Testis (tissue), 3 donors: ENCODE data around the gene CADPS. TPM values are rescaled to one million over a fixed set of nuclear protein-coding genes. Genes with fewer than 3 reads are reported as not detected.

Source experiments
- DNase-seq: peaks from one replicate; pipeline ENCODE4 v3.0.0-alpha.2; 2019
- H3K27ac ChIP-seq, 2 donors: fragments of 200-600 bp; sonication (generic); one replicate each; pipeline ENCODE4 v1.5.1; 2019
- H3K27me3 ChIP-seq: fragments of 200-600 bp; sonication (generic); one replicate; pipeline ENCODE4 v1.5.1; 2019
- H3K36me3 ChIP-seq: fragments of 200-600 bp; sonication (generic); one replicate; pipeline ENCODE4 v1.5.1; 2017; ENCODE audit warnings: low read depth; ENCODE audit errors: missing control alignments
- H3K4me1 ChIP-seq: fragments of 200-600 bp; sonication (generic); one replicate; pipeline ENCODE4 v1.5.1; 2019
- H3K4me3 ChIP-seq, 2 donors: fragments of 200-600 bp; sonication (generic); one replicate each; pipeline ENCODE4 v1.5.1; 2017 to 2019
- H3K9me3 ChIP-seq: fragments of 200-600 bp; sonication (generic); one replicate; pipeline ENCODE4 v1.5.1; 2017
- CTCF ChIP-seq, 3 experiments: fragments of 450-650 bp in 2 of 3; fragments of 200-600 bp in 1 of 3; sonication (generic) in 1 of 3; IDR thresholded peaks; one replicate each; pipeline ENCODE4 v1.5.1; 2016 to 2019; ENCODE audit warnings: antibody characterized with exemption in 3 of 3, mild to moderate bottlenecking in 2 of 3, moderate library complexity in 1 of 3
- POLR2A ChIP-seq: fragments of 450-650 bp; IDR thresholded peaks from one replicate; pipeline ENCODE4 v1.6.1; 2017; ENCODE audit warnings: antibody characterized with exemption, mild to moderate bottlenecking, moderate library complexity
- WGBS, 2 donors: methylation state at CpG; one replicate each; pipeline ENCODE4 v1.1.5; 2018; 5-methylcytosine and 5-hydroxymethylcytosine counted together
- intact Hi-C: fragments of 100-400 bp; cut with DNase I; formaldehyde crosslinking; loops from one replicate; pipeline ENCODE4 v1.15.1; 2023; ENCODE audit warnings: low total_unique reads
- polyA plus RNA-seq: library from polyadenylated mRNA; stranded (reverse); fragments of 350-450 nt; fragmentation: Illumina TruSeq; extraction: RNeasy Lipid Tissue Mini Kit (QIAGEN cat#74804); gene quantifications from one replicate; pipeline ENCODE4 v1.2.3, GENCODE V29; 2014; ENCODE audit warnings: low read depth, low replicate concordance; ENCODE audit not compliant: insufficient read depth
- total RNA-seq, 2 donors: library from RNA; depleted of rRNA; stranded (reverse); fragments of >200 nt; gene quantifications; one replicate each; pipeline ENCODE4 v1.2.3, GENCODE V29; 2016

CADPS gene
- total and polyA plus RNA-seq, 3 donors from 2014 or later, result 8.6 to 56.4 (median 21.6) TPM

- DNase-seq, result no peak
- WGBS, 2 donors, result 67 to 69% methylated on average over 13 of the region's 13 CpGs
Observed at GRCh38 chr3:62723166-62723913, 151.9 kb downstream of the CADPS start.

GRCh38 chr3:62722344-62722743 lies 152.9 kb downstream of the CADPS start:
- no peaks in the 10 kb centered on the region for H3K9me3 ChIP-seq
- H3K27ac ChIP-seq, result no peak overlapping the region
- TF ChIP-seq POLR2A (no peak), CTCF (IDR thresholded peaks at IDR 0.05) (no peak)
- intact Hi-C loops, result no loop called here
- H3K4me3 ChIP-seq, result no peak overlapping the region
- H3K4me1 ChIP-seq, result no peaks in the 10 kb centered on the region
- no peaks in the 10 kb centered on the region for H3K36me3 ChIP-seq
- no peaks in the 10 kb centered on the region for H3K27me3 ChIP-seq
- no peak for DNase-seq

More at GRCh38 chr3:62723166-62723913, 151.9 kb downstream of the CADPS start:
- H3K4me3 ChIP-seq, result no peak overlapping the region
- no peaks in the 10 kb centered on the region for H3K36me3 ChIP-seq
- H3K9me3 ChIP-seq, result no peaks in the 10 kb centered on the region
- H3K27me3 ChIP-seq, result no peaks in the 10 kb centered on the region
- TF ChIP-seq CTCF (IDR thresholded peaks at IDR 0.05), result no peak
- TF ChIP-seq POLR2A, result no peak
- no peak overlapping the region for H3K27ac ChIP-seq
- peaks cover under 1% of the 10 kb centered on the region for H3K4me1 ChIP-seq
- intact Hi-C loops, result no loop called here

GRCh38 chr3:62718515-62719320 lies 156.5 kb downstream of the CADPS start:
- TF ChIP-seq POLR2A (no peak), CTCF (IDR thresholded peaks at IDR 0.05) (no peak)
- Histone ChIP-seq H3K4me1 (no peaks in the 10 kb centered on the region), H3K9me3 (no peaks in the 10 kb centered on the region), H3K36me3 (no peaks in the 10 kb centered on the region), H3K27ac (no peak overlapping the region), H3K27me3 (no peaks in the 10 kb centered on the region), H3K4me3 (no peak overlapping the region)
- 36 to 62% methylated on average over 5 to 6 of the region's 6 CpGs for WGBS, 2 donors
- intact Hi-C loops, result no loop called here
- peak; percentile 20 for DNase-seq

- no peak overlapping the region for H3K4me3 ChIP-seq
- WGBS, 2 donors, result 88 to 91% methylated on average over 1 of the region's 1 CpG
- H3K27ac ChIP-seq, result no peak overlapping the region
- no peaks in the 10 kb centered on the region for H3K36me3 ChIP-seq
- no peak for TF ChIP-seq CTCF (IDR thresholded peaks at IDR 0.05)
- no peak for TF ChIP-seq POLR2A
- intact Hi-C loops, result no loop called here
- H3K9me3 ChIP-seq, result no peaks in the 10 kb centered on the region
- no peaks in the 10 kb centered on the region for H3K4me1 ChIP-seq
- no peak for DNase-seq
- H3K27me3 ChIP-seq, result no peaks in the 10 kb centered on the region
Observed at GRCh38 chr3:62718011-62718410, 157.2 kb downstream of the CADPS start.
